Activated T-cell treated with anti-CD3 and anti-CD28 coated beads, Interleukin-2, amount 50 U/mL, for 72 hours (primary cell): ENCODE measurements around the gene NR5A1. TPM values are rescaled to one million over a fixed set of nuclear protein-coding genes. Genes with fewer than 3 reads are reported as not detected.

Experiments
- ATAC-seq, 2 donors: fragments of 150-1000 bp; cut with Tn5 transposase; replicated peaks in 1 of 2; 2 replicates each; pipeline ENCODE4 v1.10.0; 2021; ENCODE audit warnings: moderate library complexity in 2 of 2, mild to moderate bottlenecking in 1 of 2
- DNase-seq, 2 donors: peaks; one replicate each; pipeline ENCODE4 v3.0.0; 2021 to 2022; ENCODE audit warnings: mixed read lengths in 1 of 2
- H3K27ac Mint-ChIP-seq: one replicate; pipeline ENCODE4 v1.8.0; 2022; ENCODE audit warnings: mild to moderate bottlenecking, moderate library complexity, mixed read lengths
- H3K27me3 Mint-ChIP-seq: one replicate; pipeline ENCODE4 v1.8.0; 2022; ENCODE audit warnings: low read depth, mixed read lengths
- H3K36me3 Mint-ChIP-seq, 2 donors: one replicate each; pipeline ENCODE4 v1.8.0; 2022; ENCODE audit warnings: mixed read lengths in 2 of 2, mild to moderate bottlenecking in 1 of 2; ENCODE audit not compliant: insufficient read depth in 2 of 2
- H3K4me1 Mint-ChIP-seq: one replicate; pipeline ENCODE4 v1.8.0; 2022; ENCODE audit warnings: low read depth, mixed read lengths
- H3K4me3 Mint-ChIP-seq, 2 donors: one replicate each; pipeline ENCODE4 v1.8.0; 2022; ENCODE audit warnings: mild to moderate bottlenecking in 2 of 2, mixed read lengths in 2 of 2, moderate library complexity in 2 of 2
- H3K9me3 Mint-ChIP-seq, 2 donors: one replicate each; pipeline ENCODE4 v1.8.0; 2022; ENCODE audit warnings: mixed read lengths in 2 of 2
- total RNA-seq, 2 donors: library from RNA; stranded (reverse); gene quantifications; one replicate each; pipeline ENCODE4 v1.2.3, GENCODE V29; 2022

Gene NR5A1
- total RNA-seq, 2 donors from 2014 or later, result 0.07 TPM; not detected in 1

- no peak overlapping the region for H3K27ac Mint-ChIP-seq
- H3K27me3 Mint-ChIP-seq, result peaks cover 23% of the 10 kb centered on the region
- ATAC-seq (no peak), DNase-seq (no peak)
- peaks cover 32% of the 10 kb centered on the region for H3K4me1 Mint-ChIP-seq
- H3K4me3 Mint-ChIP-seq, result no peak overlapping the region
- H3K9me3 Mint-ChIP-seq, result no peaks in the 10 kb centered on the region
- H3K36me3 Mint-ChIP-seq, result peaks cover 3 to 5% of the 10 kb centered on the region in 2 donors
Observed at GRCh38 chr9:124500796-124501611, 6.2 kb downstream of the NR5A1 start.

DNA sequence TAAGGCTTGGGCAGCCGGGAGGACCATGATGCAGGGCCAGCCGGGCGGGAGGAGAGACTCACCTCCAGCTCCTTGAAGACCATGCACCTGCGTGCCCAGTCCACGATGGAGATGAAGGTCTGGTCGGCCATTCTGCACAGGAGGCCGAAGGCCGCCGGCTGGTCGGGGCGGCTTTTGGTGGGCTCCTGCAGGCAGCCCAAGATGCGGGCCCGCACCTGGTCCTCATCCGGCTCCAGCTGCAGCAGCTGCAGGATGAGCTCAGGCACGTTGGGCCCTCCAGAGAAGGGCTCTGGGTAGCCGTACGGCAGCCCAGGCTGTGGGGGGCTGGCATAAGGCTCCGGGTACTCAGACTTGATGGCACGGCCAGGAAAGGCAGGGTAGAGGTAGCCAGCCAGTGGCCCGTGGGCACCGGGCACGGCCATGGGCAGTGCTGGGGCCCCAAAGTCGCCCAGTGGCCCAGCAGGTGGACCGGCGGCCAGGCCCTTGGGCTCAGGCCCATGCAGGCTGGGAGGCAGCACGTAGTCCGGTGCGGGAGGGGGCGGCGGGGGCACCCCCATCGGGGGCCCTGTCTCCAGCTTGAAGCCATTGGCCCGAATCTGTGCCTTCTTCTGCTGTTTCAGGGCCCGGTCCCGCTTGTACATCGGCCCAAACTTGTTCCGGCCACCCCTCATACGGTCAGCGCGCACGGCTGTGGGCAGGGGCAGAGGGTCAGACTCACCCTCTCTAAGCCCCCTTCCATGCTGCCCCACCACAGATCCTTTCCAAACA lies 7.0 kb downstream of the NR5A1 start:
- peaks cover 19% of the 10 kb centered on the region for H3K27me3 Mint-ChIP-seq
- DNase-seq, result no peak

GRCh38 chr9:124499216-124499615 lies 8.0 kb downstream of the NR5A1 start:
- Mint-ChIP-seq H3K27ac (no peak overlapping the region), H3K9me3 (no peaks in the 10 kb centered on the region), H3K27me3 (peaks cover 16% of the 10 kb centered on the region), H3K4me3 (no peak overlapping the region), H3K36me3 (peaks cover 3 to 5% of the 10 kb centered on the region in 2 donors), H3K4me1 (peaks cover 45% of the 10 kb centered on the region)
- no peak for DNase-seq
- ATAC-seq, result no peak

More for the DNA sequence above, 7.0 kb downstream of the NR5A1 start:
- Mint-ChIP-seq H3K4me1 (peaks cover 40% of the 10 kb centered on the region), H3K9me3 (no peaks in the 10 kb centered on the region), H3K36me3 (peaks cover 3 to 5% of the 10 kb centered on the region in 2 donors), H3K27ac (no peak overlapping the region), H3K4me3 (no peak overlapping the region)
- ATAC-seq, result no peak

GRCh38 chr9:124498499-124499146 lies 8.6 kb downstream of the NR5A1 start:
- Mint-ChIP-seq H3K9me3 (no peaks in the 10 kb centered on the region), H3K27ac (no peak overlapping the region), H3K36me3 (peaks cover 0 to under 1% of the 10 kb centered on the region in 2 donors), H3K4me1 (peaks cover 43% of the 10 kb centered on the region), H3K27me3 (peaks cover 10% of the 10 kb centered on the region), H3K4me3 (no peak overlapping the region)
- no peak for ATAC-seq
- no peak for DNase-seq

GRCh38 chr9:124498040-124498439 lies 9.2 kb downstream of the NR5A1 start:
- H3K27ac Mint-ChIP-seq, result no peak overlapping the region
- H3K36me3 Mint-ChIP-seq, result no peaks in the 10 kb centered on the region
- peaks cover 9% of the 10 kb centered on the region for H3K27me3 Mint-ChIP-seq
- no peaks in the 10 kb centered on the region for H3K9me3 Mint-ChIP-seq
- DNase-seq, result no peak
- no peak overlapping the region for H3K4me3 Mint-ChIP-seq
- peaks cover 42% of the 10 kb centered on the region for H3K4me1 Mint-ChIP-seq
- ATAC-seq, result no peak

- Mint-ChIP-seq H3K36me3 (no peaks in the 10 kb centered on the region), H3K9me3 (no peaks in the 10 kb centered on the region), H3K27ac (no peak overlapping the region), H3K4me1 (peaks cover 42% of the 10 kb centered on the region), H3K27me3 (peaks cover 8% of the 10 kb centered on the region), H3K4me3 (no peak overlapping the region)
- ATAC-seq (no peak), DNase-seq (no peak)
Observed at GRCh38 chr9:124497441-124497840, 9.8 kb downstream of the NR5A1 start.

DNA sequence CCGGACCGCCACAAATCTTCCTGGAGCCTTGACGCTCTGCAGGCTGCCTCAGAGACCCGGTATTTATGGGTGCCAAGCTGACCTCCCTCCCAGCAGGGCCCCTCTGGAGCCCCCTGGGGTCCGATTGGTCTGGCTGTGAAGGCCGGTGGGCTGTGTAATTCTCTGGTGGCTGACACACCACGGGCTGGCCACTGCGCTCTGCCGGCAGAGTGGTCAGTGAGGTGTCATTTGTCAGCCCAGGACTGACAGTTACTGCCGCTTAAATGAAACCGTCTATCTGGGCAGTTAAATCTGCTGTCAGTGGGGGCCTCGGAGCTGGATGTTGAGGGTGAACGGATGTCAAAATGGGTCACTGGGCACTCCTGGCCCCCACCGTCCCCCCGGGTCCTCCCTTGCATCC lies 10.7 kb downstream of the NR5A1 start:
- H3K36me3 Mint-ChIP-seq, result no peaks in the 10 kb centered on the region
- H3K9me3 Mint-ChIP-seq, result no peaks in the 10 kb centered on the region
- no peaks in the 10 kb centered on the region for H3K27me3 Mint-ChIP-seq
- no peak for DNase-seq
- ATAC-seq, result no peak
- no peak overlapping the region for H3K27ac Mint-ChIP-seq
- peaks cover 42% of the 10 kb centered on the region for H3K4me1 Mint-ChIP-seq
- no peak overlapping the region for H3K4me3 Mint-ChIP-seq

DNA sequence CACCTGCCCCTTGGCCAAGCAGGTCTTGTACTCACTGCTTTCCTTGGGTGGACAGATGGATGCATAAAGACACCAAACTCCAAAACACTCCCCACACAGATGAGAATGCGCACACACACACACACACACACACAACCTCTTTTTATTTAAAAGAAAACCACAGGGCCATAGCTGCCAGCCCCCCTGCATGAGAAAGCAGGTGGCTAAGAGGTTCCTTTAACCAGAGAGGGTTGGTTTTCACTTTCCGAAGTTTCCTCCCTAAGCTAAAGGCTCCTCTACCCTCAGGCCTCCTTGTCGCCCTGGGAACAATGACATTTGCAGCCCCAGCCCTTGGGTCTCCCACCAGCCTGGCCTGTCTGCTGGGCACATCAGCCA lies 11.1 kb downstream of the NR5A1 start:
- Mint-ChIP-seq H3K4me3 (peak overlapping the region in 1 of 2 donors; percentile 4), H3K27ac (no peak overlapping the region), H3K27me3 (no peaks in the 10 kb centered on the region), H3K9me3 (no peaks in the 10 kb centered on the region), H3K4me1 (peaks cover 41% of the 10 kb centered on the region), H3K36me3 (no peaks in the 10 kb centered on the region)
- DNase-seq (no peak), ATAC-seq (no peak)

- ATAC-seq (no peak), DNase-seq (no peak)
- Mint-ChIP-seq H3K4me3 (peak overlapping the region in 1 of 2 donors; percentile 4), H3K27ac (no peak overlapping the region), H3K27me3 (no peaks in the 10 kb centered on the region), H3K4me1 (peaks cover 36% of the 10 kb centered on the region), H3K9me3 (no peaks in the 10 kb centered on the region), H3K36me3 (no peaks in the 10 kb centered on the region)
Observed at GRCh38 chr9:124495126-124496074, 11.8 kb downstream of the NR5A1 start.

- H3K27ac Mint-ChIP-seq, result no peak overlapping the region
Observed at GRCh38 chr9:124493794-124494479, 13.3 kb downstream of the NR5A1 start.

DNA sequence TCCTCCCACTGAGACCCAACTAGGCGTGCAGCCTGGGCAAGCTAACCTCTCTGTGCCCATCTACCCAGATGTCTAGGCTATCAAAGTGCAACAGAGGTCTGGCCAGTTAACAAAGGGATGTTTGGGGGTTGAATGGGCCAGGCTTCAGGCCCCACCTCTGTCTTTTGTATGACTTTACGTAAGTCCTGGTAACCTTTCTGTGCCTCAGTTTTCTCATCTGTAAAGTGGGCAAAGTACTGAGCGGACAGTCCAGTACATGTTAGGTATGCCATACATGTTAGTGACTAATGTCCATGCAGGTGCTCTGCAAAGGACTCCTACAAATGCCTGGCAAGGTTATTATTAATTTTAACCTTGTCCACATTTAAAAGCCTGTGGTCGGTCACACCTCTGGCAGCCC lies 14.0 kb downstream of the NR5A1 start:
- Mint-ChIP-seq H3K27me3 (no peaks in the 10 kb centered on the region), H3K36me3 (no peaks in the 10 kb centered on the region), H3K4me1 (peaks cover 28% of the 10 kb centered on the region), H3K27ac (no peak overlapping the region), H3K9me3 (no peaks in the 10 kb centered on the region), H3K4me3 (no peak overlapping the region)
- no peak for ATAC-seq
- DNase-seq, result no peak

More at GRCh38 chr9:124493794-124494479, 13.3 kb downstream of the NR5A1 start:
- DNase-seq, result no peak
- no peak overlapping the region for H3K4me3 Mint-ChIP-seq
- no peaks in the 10 kb centered on the region for H3K27me3 Mint-ChIP-seq
- no peaks in the 10 kb centered on the region for H3K9me3 Mint-ChIP-seq
- no peak for ATAC-seq
- H3K36me3 Mint-ChIP-seq, result no peaks in the 10 kb centered on the region
- peaks cover 28% of the 10 kb centered on the region for H3K4me1 Mint-ChIP-seq

- DNase-seq (no peak), ATAC-seq (no peak)
- H3K4me3 Mint-ChIP-seq, result no peak overlapping the region
- no peaks in the 10 kb centered on the region for H3K9me3 Mint-ChIP-seq
- H3K36me3 Mint-ChIP-seq, result no peaks in the 10 kb centered on the region
- peaks cover 28% of the 10 kb centered on the region for H3K4me1 Mint-ChIP-seq
- no peak overlapping the region for H3K27ac Mint-ChIP-seq
- no peaks in the 10 kb centered on the region for H3K27me3 Mint-ChIP-seq
Observed at GRCh38 chr9:124492818-124493217, 14.4 kb downstream of the NR5A1 start.
